ENCODE results near the gene HOXB4. TPM values are rescaled to one million over a fixed set of nuclear protein-coding genes. Genes with fewer than 3 reads are reported as not detected.

HOXB4 gene
- total RNA-seq, 1 donor from 2014 or later, result 6.5 TPM

DNA sequence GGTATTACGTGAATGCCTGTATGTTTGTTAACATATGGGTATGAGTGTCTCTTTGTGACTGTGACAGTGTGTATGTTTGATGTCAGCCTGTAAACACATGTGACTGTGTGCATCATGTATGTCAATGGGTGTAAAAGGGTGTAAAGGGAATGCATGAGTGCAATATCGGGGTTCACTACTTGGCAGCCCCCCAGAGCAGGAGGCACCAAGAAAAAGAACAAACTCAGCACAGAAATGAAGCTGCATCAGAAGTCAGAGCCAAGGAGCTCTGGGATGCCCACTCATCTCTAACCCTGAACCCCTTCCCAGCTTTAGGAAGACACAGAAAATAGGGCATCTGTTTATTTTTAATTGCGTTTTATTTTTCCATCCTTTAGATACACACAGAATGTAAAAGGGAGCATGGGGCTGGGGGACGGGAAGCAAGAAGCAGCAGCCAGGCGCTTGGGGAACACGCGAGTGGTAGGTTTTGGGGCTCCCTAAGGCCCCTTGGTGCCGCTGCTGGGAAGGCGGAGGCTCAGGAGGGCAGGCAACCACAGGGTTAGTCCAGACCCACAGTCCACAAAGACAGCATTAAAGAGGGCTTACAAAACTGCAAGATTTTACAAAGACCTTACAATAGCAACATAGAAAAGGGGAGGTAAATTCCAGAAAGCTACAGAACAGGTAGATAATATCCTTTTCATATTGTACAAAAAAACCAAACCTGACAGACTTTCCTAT lies 28.9 kb upstream of the HOXB4 start:
- H3K9me3 Mint-ChIP-seq (ENCODE audit: unreplicated experiment), result no peaks in the 10 kb centered on the region
- H3K27ac Mint-ChIP-seq (ENCODE audit: unreplicated experiment), result no peak overlapping the region
- TF ChIP-seq CTCF (IDR thresholded peaks at IDR 0.05; ENCODE audit: unreplicated experiment), result no peak
- H3K36me3 Mint-ChIP-seq (ENCODE audit: low read depth, unreplicated experiment), result no peaks in the 10 kb centered on the region
- peaks cover 47% of the 10 kb centered on the region for H3K4me1 Mint-ChIP-seq (ENCODE audit: unreplicated experiment)
- DNase-seq (ENCODE audit: low spot score), result no peak
- H3K27me3 Mint-ChIP-seq (ENCODE audit: unreplicated experiment), result peaks cover 51% of the 10 kb centered on the region
- no peak overlapping the region for H3K4me3 Mint-ChIP-seq (ENCODE audit: unreplicated experiment)

DNA sequence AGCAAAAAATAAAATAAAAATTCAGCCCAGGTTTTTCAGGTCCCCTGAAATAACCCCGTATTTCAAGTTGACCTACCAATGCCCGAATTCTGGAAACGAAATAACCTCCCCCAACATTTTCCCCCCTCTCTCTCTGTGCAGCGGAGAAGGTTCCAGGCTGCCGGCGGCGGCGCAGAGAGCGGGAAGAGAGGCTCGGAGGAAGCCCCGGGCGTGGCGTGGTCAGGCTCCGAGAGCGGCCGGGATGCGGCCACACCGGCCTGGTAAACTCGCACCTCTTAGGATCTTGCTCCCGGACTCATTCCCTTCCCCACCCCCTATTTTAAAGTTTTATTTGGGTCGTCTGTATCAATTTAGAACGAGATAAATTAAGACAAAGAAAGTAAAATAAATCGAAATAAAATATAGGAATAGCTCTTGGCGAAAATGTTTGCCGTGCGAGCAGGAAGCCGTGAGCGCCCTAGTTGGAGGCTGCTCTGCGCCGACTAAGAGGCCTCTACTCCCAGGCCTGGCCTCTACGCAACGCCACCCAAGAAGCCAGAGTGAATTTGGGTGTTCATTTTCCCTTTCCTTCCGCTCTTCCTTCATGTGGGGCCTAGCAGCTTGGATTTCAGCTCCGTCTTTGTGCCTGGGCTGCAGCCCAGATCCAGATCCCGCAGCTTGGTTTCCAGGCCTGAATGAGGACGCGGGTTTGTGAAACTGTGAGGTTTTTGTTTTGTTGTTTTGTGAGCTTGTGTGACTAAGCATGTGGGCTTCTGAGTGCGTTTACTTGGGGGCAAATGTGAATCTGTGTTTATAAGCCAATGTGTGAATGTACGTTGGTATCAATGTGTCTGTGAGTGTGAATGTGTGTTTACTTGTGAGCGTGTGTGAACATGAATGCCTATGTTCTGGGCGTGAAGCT lies 28.1 kb upstream of the HOXB4 start:
- H3K9me3 Mint-ChIP-seq (ENCODE audit: unreplicated experiment), result no peaks in the 10 kb centered on the region
- no peak for TF ChIP-seq CTCF (IDR thresholded peaks at IDR 0.05; ENCODE audit: unreplicated experiment)
- peaks cover 45% of the 10 kb centered on the region for H3K4me1 Mint-ChIP-seq (ENCODE audit: unreplicated experiment)
- no peak for DNase-seq (ENCODE audit: low spot score)
- no peak overlapping the region for H3K4me3 Mint-ChIP-seq (ENCODE audit: unreplicated experiment)
- peaks cover 52% of the 10 kb centered on the region for H3K27me3 Mint-ChIP-seq (ENCODE audit: unreplicated experiment)
- H3K36me3 Mint-ChIP-seq (ENCODE audit: low read depth, unreplicated experiment), result no peaks in the 10 kb centered on the region
- H3K27ac Mint-ChIP-seq (ENCODE audit: unreplicated experiment), result no peak overlapping the region

GRCh38 chr17:48605409-48605919 lies 27.3 kb upstream of the HOXB4 start:
- no peaks in the 10 kb centered on the region for H3K9me3 Mint-ChIP-seq (ENCODE audit: unreplicated experiment)
- H3K36me3 Mint-ChIP-seq (ENCODE audit: low read depth, unreplicated experiment), result no peaks in the 10 kb centered on the region
- no peak for TF ChIP-seq CTCF (IDR thresholded peaks at IDR 0.05; ENCODE audit: unreplicated experiment)
- no peak overlapping the region for H3K27ac Mint-ChIP-seq (ENCODE audit: unreplicated experiment)
- no peak for DNase-seq (ENCODE audit: low spot score)
- H3K4me3 Mint-ChIP-seq (ENCODE audit: unreplicated experiment), result no peak overlapping the region
- H3K27me3 Mint-ChIP-seq (ENCODE audit: unreplicated experiment), result peaks cover 54% of the 10 kb centered on the region
- peaks cover 40% of the 10 kb centered on the region for H3K4me1 Mint-ChIP-seq (ENCODE audit: unreplicated experiment)

DNA sequence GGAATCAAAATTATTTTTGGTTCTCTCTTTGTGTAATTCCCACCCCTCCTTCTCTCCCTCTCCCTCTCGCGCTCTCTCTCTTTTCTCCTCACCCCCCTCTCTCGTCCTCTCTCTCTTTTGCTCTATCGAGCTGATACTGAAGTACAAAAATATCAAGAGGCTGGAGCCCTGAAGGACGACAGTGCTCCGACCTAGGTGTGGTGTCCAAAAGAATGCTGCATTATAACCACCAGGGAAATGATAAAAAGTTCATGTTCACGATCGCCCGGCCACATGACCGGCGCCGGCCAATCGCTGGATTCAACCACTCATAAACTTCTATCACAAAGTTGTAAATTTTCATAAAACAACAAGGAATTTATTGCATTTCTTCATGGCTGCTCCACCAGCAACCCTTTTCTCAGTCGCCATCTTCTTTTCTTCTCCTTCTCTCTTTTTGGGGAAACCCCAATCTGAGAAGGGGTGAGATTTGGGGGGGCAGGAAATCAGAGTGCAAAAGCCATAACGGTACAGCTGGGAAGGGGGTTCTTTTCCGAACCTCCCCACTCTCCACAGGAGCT lies 26.7 kb upstream of the HOXB4 start, which contains the start of gene HOXB6:
HOXB6 (minus strand) TSS at position 217 of the 560 bp plus-strand sequence. CDS start 6,836 bp downstream, outside the sequence.
- Mint-ChIP-seq H3K4me1 (ENCODE audit: unreplicated experiment) (peaks cover 42% of the 10 kb centered on the region), H3K27me3 (ENCODE audit: unreplicated experiment) (peaks cover 59% of the 10 kb centered on the region), H3K4me3 (ENCODE audit: unreplicated experiment) (no peak within 1 kb of the TSS), H3K27ac (ENCODE audit: unreplicated experiment) (no peak within 1 kb of the TSS), H3K9me3 (ENCODE audit: unreplicated experiment) (no peaks in the 10 kb centered on the region), H3K36me3 (ENCODE audit: low read depth, unreplicated experiment) (no peaks in the 10 kb centered on the region)
- no peak for DNase-seq (ENCODE audit: low spot score)
- TF ChIP-seq CTCF (IDR thresholded peaks at IDR 0.05; ENCODE audit: unreplicated experiment), result no peak

Measured in endothelial cell (in vitro differentiated cells).